Thoracic aorta endothelial cell (primary cell): ENCODE data around the gene COL4A2. TPM values are rescaled to one million over a fixed set of nuclear protein-coding genes. Genes with fewer than 3 reads are reported as not detected.

Source experiments
- small RNA-seq: library from RNA; depleted of rRNA; stranded (forward); fragments of <200 nt; gene quantifications from one replicate; pipeline ENCODE3, GENCODE V24; 2012
- total RNA-seq: library from RNA; depleted of rRNA; stranded (reverse); fragments of >200 nt; gene quantifications from 2 replicates; pipeline ENCODE4 v1.2.3, GENCODE V29; 2012

Gene COL4A2
- total RNA-seq, result 143 and 216 TPM in 2 replicates

GRCh38 chr13:110306960-110307766, at the start of gene COL4A2, which contains the start of gene COL4A1:
COL4A2 (plus strand) TSS chr13:110307284; CDS start chr13:110307904, 620 bp downstream.
COL4A1 (minus strand) TSS chr13:110307157; CDS start chr13:110307027, 130 bp downstream.

GRCh38 chr13:110561344-110562035, 254.4 kb downstream of the COL4A2 start, which contains the start of gene RAB20:
RAB20 (minus strand) TSS chr13:110561722; CDS start chr13:110561519, 203 bp downstream.

Small RNAs within 50 kb of the gene (small RNA-seq; reads per million reads assigned to genes)
- not detected for gene MIR8073

Other genes starting within 250 kb of the COL4A2 start
- 207 and 353 TPM in 2 replicates for gene COL4A1, start 127 bp upstream of the COL4A2 start, total RNA-seq